GM12878 (cell line): ENCODE data around the gene NISCH. TPM values are rescaled to one million over a fixed set of nuclear protein-coding genes. Genes with fewer than 3 reads are reported as not detected.

Source experiments
- ATAC-seq: fragments of 200-7000 bp; cut with Tn5 transposase; 3 replicates; pipeline ENCODE4 v1.9.1; 2020; ENCODE audit warnings: mild to moderate bottlenecking, moderate library complexity
- BruUV-seq: library from RNA; stranded (reverse); fragments of 400-500 nt; replicated peaks from 2 replicates; lab custom pipeline; 2021; lab: Mats Ljungman, UMichigan
- CTCF ChIA-PET: fragments of 300-600 bp; sonication (Branson Sonifier 250); formaldehyde crosslinking; extraction: SDS; loops from one replicate; lab custom pipeline; 2021; ENCODE audit warnings: inconsistent platforms; lab: Yijun Ruan, JAX
- POLR2A ChIA-PET: fragments of 350-600 bp; formaldehyde crosslinking; extraction: SDS; loops from one replicate; lab custom pipeline; 2021; ENCODE audit warnings: inconsistent platforms; lab: Charles Lee
- RAD21 ChIA-PET: fragments of 300-600 bp; sonication (Branson Sonifier 250); formaldehyde crosslinking; loops from one replicate; lab custom pipeline; 2023; ENCODE audit warnings: antibody characterized with exemption; ENCODE audit not compliant: unreplicated experiment; lab: Charles Lee
- SMC1A ChIA-PET: fragments of 300-600 bp; sonication (Branson Sonifier 250); formaldehyde crosslinking; loops from one replicate; lab custom pipeline; 2023; ENCODE audit not compliant: unreplicated experiment, uncharacterized antibody; lab: Charles Lee
- DNase-seq: peaks from one replicate; pipeline ENCODE4 v3.0.0-alpha.2; 2011; ENCODE audit warnings: low read depth, low spot score
- FAIRE-seq: peaks from 3 replicates; lab custom pipeline; 2011; peaks lifted over from hg19 to GRCh38; lab: Jason Lieb, UNC
- H2AFZ ChIP-seq: 2 replicates; pipeline ENCODE4 v1.6.0; 2011; ENCODE audit warnings: low read depth, low read length, control low read depth; ENCODE audit not compliant: control insufficient read depth
- H3K27ac ChIP-seq: 2 replicates; pipeline ENCODE4 v1.5.1; 2011; ENCODE audit warnings: control low read depth; ENCODE audit not compliant: control insufficient read depth, insufficient read depth
- H3K27me3 ChIP-seq, 2 experiments: replicated peaks in 1 of 2; 2 replicates each; pipeline versions ENCODE4 v1.6.0 to v1.6.1; 2011; ENCODE audit warnings: low read length in 1 of 2; ENCODE audit not compliant: control insufficient read depth in 2 of 2, insufficient read depth in 2 of 2
- H3K36me3 ChIP-seq, 2 experiments: 2 replicates each; pipeline ENCODE4 v1.5.1; 2011; ENCODE audit warnings: low read length in 1 of 2; ENCODE audit not compliant: control insufficient read depth in 2 of 2, insufficient read depth in 2 of 2
- H3K4me1 ChIP-seq: 2 replicates; pipeline ENCODE4 v1.6.1; 2011; ENCODE audit warnings: mild to moderate bottlenecking, low read length, moderate library complexity, mixed read lengths; ENCODE audit not compliant: control insufficient read depth, insufficient read depth
- H3K4me2 ChIP-seq: 2 replicates; pipeline ENCODE4 v1.6.0; 2011; ENCODE audit warnings: control low read depth; ENCODE audit not compliant: control insufficient read depth, insufficient read depth
- H3K4me3 ChIP-seq: fragments of 200-600 bp; sonication (generic); 2 replicates; pipeline ENCODE4 v1.5.1; 2016
- H3K79me2 ChIP-seq: 2 replicates; pipeline ENCODE4 v1.6.0; 2011; ENCODE audit warnings: low read length; ENCODE audit not compliant: control insufficient read depth, insufficient read depth
- H3K9ac ChIP-seq: 2 replicates; pipeline ENCODE4 v1.8.0; 2011; ENCODE audit warnings: low read length, control low read depth, mixed read lengths; ENCODE audit not compliant: control insufficient read depth, insufficient read depth
- H3K9me3 ChIP-seq: replicated peaks from 3 replicates; pipeline ENCODE4 v1.5.1; 2011; ENCODE audit warnings: mild to moderate bottlenecking, low read length; ENCODE audit not compliant: control insufficient read depth, insufficient read depth
- H4K20me1 ChIP-seq: 2 replicates; pipeline ENCODE4 v1.6.0; 2011; ENCODE audit not compliant: control insufficient read depth, insufficient read depth
- ATF7 ChIP-seq: fragments of 450-650 bp; IDR thresholded peaks from 2 replicates; pipeline ENCODE4 v1.6.1; 2016; ENCODE audit warnings: low read depth, mild to moderate bottlenecking
- BCLAF1 ChIP-seq: fragments of 450-650 bp; IDR thresholded peaks from 2 replicates; pipeline ENCODE4 v1.6.1; 2017; ENCODE audit warnings: antibody characterized with exemption, mild to moderate bottlenecking, moderate library complexity
- CBX5 ChIP-seq: sonication (generic); IDR thresholded peaks from 2 replicates; pipeline ENCODE4 v1.6.1; 2016; ENCODE audit warnings: low read depth, moderate library complexity, mild to moderate bottlenecking, inconsistent platforms
- E2F8 ChIP-seq: fragments of 450-650 bp; IDR thresholded peaks from 2 replicates; pipeline ENCODE4 v1.6.1; 2018; ENCODE audit warnings: mild to moderate bottlenecking, low read depth, moderate library complexity; ENCODE audit not compliant: partially characterized antibody
- FOXM1 ChIP-seq: IDR thresholded peaks from 2 replicates; pipeline ENCODE4 v1.6.1; 2012; ENCODE audit warnings: low read depth, mild to moderate bottlenecking, inconsistent platforms, low read length, moderate library complexity
- IKZF1 ChIP-seq: fragments of 450-650 bp; conservative IDR thresholded peaks from 2 replicates; pipeline ENCODE4 v1.6.1; 2017; ENCODE audit warnings: antibody characterized with exemption, mild to moderate bottlenecking
- KDM1A ChIP-seq: fragments of 200-600 bp; sonication (generic); IDR thresholded peaks from 2 replicates; pipeline ENCODE4 v1.6.1; 2016; ENCODE audit warnings: borderline replicate concordance
- PML ChIP-seq: IDR thresholded peaks from 2 replicates; pipeline ENCODE4 v1.6.1; 2012; ENCODE audit warnings: low read length, inconsistent platforms
- POLR2AphosphoS2 ChIP-seq: IDR thresholded peaks from 2 replicates; pipeline ENCODE4 v1.6.1; 2011; ENCODE audit warnings: low read depth, mild to moderate bottlenecking, low read length, improper control_type of control experiment, moderate library complexity
- SMAD5 ChIP-seq: IDR thresholded peaks from 2 replicates; pipeline ENCODE4 v1.6.1; 2016; ENCODE audit warnings: antibody characterized with exemption, low read depth
- SP1 ChIP-seq: IDR thresholded peaks from one replicate; pipeline ENCODE4 v1.6.1; 2011; ENCODE audit warnings: low read depth, low read length
- TAF1 ChIP-seq: IDR thresholded peaks from 2 replicates; pipeline ENCODE4 v1.6.1; 2011; ENCODE audit warnings: mild to moderate bottlenecking, low read depth, low read length, borderline replicate concordance
- ZBED1 ChIP-seq: IDR thresholded peaks from 2 replicates; pipeline ENCODE4 v1.6.1; 2016; ENCODE audit warnings: borderline replicate concordance
- WGBS: methylation state at CpG from one replicate; pipeline ENCODE4 v1.1.6; 2016; ENCODE audit warnings: low lambda C conversion rate; ENCODE audit not compliant: insufficient replicate concordance, insufficient coverage; ENCODE audit errors: missing lambda C conversion rate; 5-methylcytosine and 5-hydroxymethylcytosine counted together
- in situ Hi-C: fragments of 300-500 bp; cut with MboI; formaldehyde crosslinking; loops from 9 replicates; pipeline ENCODE4 v1.14.3; 2018; ENCODE audit warnings: mixed read lengths
- intact Hi-C: fragments of 100-400 bp; cut with micrococcal nuclease; formaldehyde crosslinking; loops from one replicate; pipeline ENCODE4 v1.14.2; 2022; ENCODE audit not compliant: unreplicated experiment
- polyA plus RNA-seq, 11 experiments: library from polyadenylated mRNA; depleted of rRNA in 4 of 11; unstranded in 6 of 11; stranded (reverse) in 5 of 11; fragments of >200 nt; fragmentation: Nextera tagmentation in 4 of 11; fragmentation: Illumina TruSeq in 1 of 11; extraction: Ambion mirVana in 4 of 11; extraction: Trizol in 1 of 11; gene quantifications; 1 replicate in 1 of 11; 2 replicates in 10 of 11; pipeline versions ENCODE4 v1.2.1 to v1.2.3, GENCODE V29; 2011 to 2016; ENCODE audit warnings: inconsistent platforms in 2 of 11, missing spikeins in 2 of 11, low read depth in 1 of 11
- total RNA-seq, 4 experiments: library from RNA; depleted of rRNA in 3 of 4; stranded (reverse); fragments of >200 nt in 3 of 4; fragmentation: Illumina TruSeq in 1 of 4; extraction: Trizol in 1 of 4; gene quantifications; 2 replicates each; pipeline versions ENCODE4 v1.2.1 to v1.2.3, GENCODE V29; 2013 to 2021

Gene NISCH
- total and polyA plus RNA-seq, 10 of the 15 experiments (the other 5 are each of a cell fraction or from before 2014, with no cell fraction given), result 0.76 to 52.5 (median 24.6) TPM

GRCh38 chr3:52432225-52432624 lies 23.2 kb upstream of the NISCH start:
- H3K27ac ChIP-seq, result no peak overlapping the region
- SMC1A ChIA-PET, result interaction anchor here (0.6 to 1.7 kb wide), 3 partner anchors 7 to 20 kb away, joined by 3 to 4 read pairs (median 4); no protein-coding TSS in a partner anchor
- no peak for ATAC-seq
- H3K9me3 ChIP-seq, result no peaks in the 10 kb centered on the region
- BruUV-seq, result no TSS peak
- no peaks in the 10 kb centered on the region for H3K36me3 ChIP-seq
- H3K27me3 ChIP-seq, result no peaks in the 10 kb centered on the region
- FAIRE-seq, result no peak
- CTCF ChIA-PET, result interaction anchor here (0.7 to 8.8 kb wide), 4 partner anchors 13 to 45 kb away, joined by 3 to 147 read pairs (median 10); partner anchors contain the start of gene SEMA3G
- H4K20me1 ChIP-seq, result no peaks in the 10 kb centered on the region
- POLR2A ChIA-PET, result interaction anchor here (0.6 to 1.1 kb wide), 2 partner anchors 27 to 131 kb away, joined by 3 read pairs; no protein-coding TSS in a partner anchor
- H3K9ac ChIP-seq, result no peak overlapping the region
- H3K4me2 ChIP-seq, result no peak overlapping the region
- no peaks in the 10 kb centered on the region for H3K4me1 ChIP-seq
- no peak for DNase-seq
- in situ Hi-C loops (no loop called here), intact Hi-C loops (no loop called here)
- H2AFZ ChIP-seq, result no peak overlapping the region
- RAD21 ChIA-PET, result interaction anchor here (0.6 kb wide), 1 partner anchor 14 kb away, joined by 3 read pairs; no protein-coding TSS in a partner anchor
- 42% methylated on average over 5 of the region's 6 CpGs for WGBS
- no peaks in the 10 kb centered on the region for H3K79me2 ChIP-seq
- H3K4me3 ChIP-seq, result no peak overlapping the region
- TF ChIP-seq SMAD5 (no peak), BCLAF1 (no peak), IKZF1 (no peak), E2F8 (no peak), KDM1A (no peak), FOXM1 (no peak), ZBED1 (no peak), POLR2AphosphoS2 (no peak), CBX5 (no peak), ATF7 (no peak), PML (no peak), TAF1 (no peak), SP1 (no peak)
